Esophagus (tissue), 2 donors: ENCODE data around the gene P4HA3. TPM values are rescaled to one million over a fixed set of nuclear protein-coding genes. Genes with fewer than 3 reads are reported as not detected.

Source experiments
- H3K27ac ChIP-seq, 2 donors: one replicate each; pipeline ENCODE4 v1.5.1; 2013; ENCODE audit warnings: low read depth in 2 of 2, mild to moderate bottlenecking in 2 of 2, inconsistent platforms in 1 of 2, low read length in 1 of 2, moderate library complexity in 1 of 2
- H3K27me3 ChIP-seq, 2 donors: one replicate each; pipeline ENCODE4 v1.6.1; 2013; ENCODE audit warnings: low read length in 2 of 2, control low read depth in 1 of 2, mild to moderate bottlenecking in 1 of 2; ENCODE audit not compliant: insufficient read depth in 2 of 2, control insufficient read depth in 1 of 2
- H3K36me3 ChIP-seq, 2 donors: one replicate each; pipeline ENCODE4 v1.6.1; 2013; ENCODE audit warnings: low read length in 1 of 2; ENCODE audit not compliant: control insufficient read depth in 2 of 2, insufficient read depth in 2 of 2
- H3K4me1 ChIP-seq, 2 donors: one replicate each; pipeline ENCODE4 v1.6.1; 2013; ENCODE audit warnings: low read length in 1 of 2; ENCODE audit not compliant: control insufficient read depth in 2 of 2, insufficient read depth in 2 of 2
- H3K4me3 ChIP-seq, 2 donors: one replicate each; pipeline ENCODE4 v1.5.1; 2013; ENCODE audit warnings: low read length in 2 of 2, mild to moderate bottlenecking in 2 of 2, low read depth in 1 of 2, moderate library complexity in 1 of 2
- H3K9me3 ChIP-seq, 2 donors: one replicate each; pipeline ENCODE4 v1.6.1; 2013; ENCODE audit warnings: mild to moderate bottlenecking in 2 of 2, low read depth in 1 of 2, low read length in 1 of 2, moderate library complexity in 1 of 2; ENCODE audit not compliant: control insufficient read depth in 2 of 2, insufficient read depth in 1 of 2
- WGBS, 2 donors: extraction: QIAGEN DNeasy Blood & Tissue Kit; methylation state at CpG; one replicate each; pipeline ENCODE4 v1.1.7; 2013; 5-methylcytosine and 5-hydroxymethylcytosine counted together
- polyA plus RNA-seq, 2 donors: library from polyadenylated mRNA; stranded (reverse); fragments of 200-250 nt; gene quantifications; one replicate each; pipeline ENCODE4 v1.2.3, GENCODE V29; 2013
- donor health status: healthy with polysubstance abuse.
- donor health status: Bipolar disorder and iron deficiency.

P4HA3 gene
- polyA plus RNA-seq, 2 donors = 0.04 to 0.08 TPM

DNA sequence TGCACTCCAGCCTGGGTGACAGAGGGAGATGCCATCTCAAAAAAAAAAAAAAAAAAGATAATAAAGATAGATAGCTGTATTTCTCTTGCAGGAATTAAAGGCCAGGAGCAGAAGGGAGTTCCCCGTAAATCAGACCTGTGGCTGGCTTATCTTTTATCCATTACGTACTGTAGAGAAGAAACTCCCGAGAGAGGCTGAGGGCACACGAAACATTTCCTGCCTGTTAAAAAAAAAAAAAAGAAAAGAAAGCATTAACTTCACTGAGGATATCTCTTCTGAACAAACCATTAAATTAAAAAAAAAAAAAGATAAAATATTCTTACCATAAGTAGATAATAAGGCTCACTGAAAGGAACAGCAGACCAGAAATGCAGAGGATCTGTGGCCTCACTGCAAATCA is 22.5 kb downstream of the P4HA3 start:
- no peaks in the 10 kb centered on the region for H3K36me3 ChIP-seq
- no peaks in the 10 kb centered on the region for H3K9me3 ChIP-seq
- no peak overlapping the region for H3K4me3 ChIP-seq
- H3K4me1 ChIP-seq = no peaks in the 10 kb centered on the region
- WGBS, 2 donors = 79 to 84% methylated on average over 4 of the region's 4 CpGs
- H3K27me3 ChIP-seq = no peaks in the 10 kb centered on the region
- no peak overlapping the region for H3K27ac ChIP-seq

- Histone ChIP-seq H3K4me1 (peaks cover 0 to under 1% of the 10 kb centered on the region in 2 donors), H3K27me3 (no peaks in the 10 kb centered on the region), H3K27ac (no peak overlapping the region), H3K36me3 (no peaks in the 10 kb centered on the region), H3K4me3 (no peak overlapping the region), H3K9me3 (no peaks in the 10 kb centered on the region)
- 33 to 52% methylated on average over 1 of the region's 1 CpG for WGBS, 2 donors
Measured at GRCh38 chr11:74288161-74288560, 23.3 kb downstream of the P4HA3 start.

- Histone ChIP-seq H3K27me3 (no peaks in the 10 kb centered on the region), H3K27ac (no peak overlapping the region), H3K36me3 (no peaks in the 10 kb centered on the region), H3K9me3 (no peaks in the 10 kb centered on the region), H3K4me1 (peaks cover 0 to 4% of the 10 kb centered on the region in 2 donors), H3K4me3 (no peak overlapping the region)
- WGBS, 2 donors = 48 to 62% methylated on average over 2 of the region's 2 CpGs
Measured at GRCh38 chr11:74284466-74284865, 27.0 kb downstream of the P4HA3 start.

- no peaks in the 10 kb centered on the region for H3K9me3 ChIP-seq
- WGBS, 2 donors = 82 to 84% methylated on average over 3 of the region's 3 CpGs
- no peaks in the 10 kb centered on the region for H3K27me3 ChIP-seq
- no peaks in the 10 kb centered on the region for H3K36me3 ChIP-seq
- H3K4me1 ChIP-seq = peaks cover 0 to 4% of the 10 kb centered on the region in 2 donors
- H3K4me3 ChIP-seq = no peak overlapping the region
- H3K27ac ChIP-seq = no peak overlapping the region
Measured at GRCh38 chr11:74283580-74284180, 27.8 kb downstream of the P4HA3 start.

DNA sequence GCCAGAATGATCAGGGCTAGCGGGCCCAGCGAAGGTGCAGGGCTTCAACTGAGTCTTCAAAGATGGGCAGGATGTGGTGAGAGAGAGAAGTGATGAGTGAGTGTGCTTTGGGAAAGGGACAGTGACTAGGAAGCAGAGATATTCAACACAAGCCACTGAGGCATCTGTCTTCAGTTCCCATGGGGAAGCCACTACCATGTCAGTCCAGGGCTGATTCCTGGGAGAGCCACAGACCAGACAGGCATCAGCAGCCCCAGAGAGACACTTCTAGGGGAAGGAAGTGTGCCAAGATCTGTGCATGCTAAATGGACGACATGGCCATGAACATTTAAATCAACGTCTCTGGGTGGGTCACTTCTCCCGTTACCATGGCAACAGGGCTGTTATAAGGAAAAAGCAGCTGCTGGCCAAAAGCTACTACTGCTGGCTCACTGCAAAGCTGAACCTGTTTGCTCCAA is 28.5 kb downstream of the P4HA3 start:
- no peaks in the 10 kb centered on the region for H3K27me3 ChIP-seq
- no peak overlapping the region for H3K27ac ChIP-seq
- H3K4me1 ChIP-seq = peaks cover 0 to 4% of the 10 kb centered on the region in 2 donors
- H3K4me3 ChIP-seq = no peak overlapping the region
- no peaks in the 10 kb centered on the region for H3K36me3 ChIP-seq
- no peaks in the 10 kb centered on the region for H3K9me3 ChIP-seq
- WGBS, 2 donors = 59 to 60% methylated on average over 5 of the region's 5 CpGs

DNA sequence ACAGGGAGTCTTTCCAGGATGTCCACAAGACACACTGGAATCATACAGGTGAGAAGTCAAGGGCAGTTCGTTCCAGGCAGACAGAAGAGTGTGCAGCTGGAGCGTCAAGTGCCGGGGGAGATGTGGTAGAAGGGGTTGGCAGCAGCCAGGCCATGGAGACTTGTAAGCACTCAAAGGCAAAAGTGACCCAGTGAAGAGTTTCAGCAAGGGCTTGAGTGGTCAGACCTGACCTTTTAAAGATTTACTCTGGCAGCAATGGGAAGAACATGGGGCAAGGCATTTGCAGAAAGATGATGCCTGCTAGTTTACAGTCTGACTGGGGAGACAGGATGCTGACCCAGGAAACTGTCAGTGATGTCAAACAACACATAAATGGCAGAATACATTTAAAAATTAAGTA is 29.0 kb downstream of the P4HA3 start:
- WGBS, 2 donors = 80 to 83% methylated on average over 3 of the region's 3 CpGs
- H3K4me1 ChIP-seq = peaks cover 0 to 4% of the 10 kb centered on the region in 2 donors
- H3K27me3 ChIP-seq = no peaks in the 10 kb centered on the region
- H3K27ac ChIP-seq = no peak overlapping the region
- no peaks in the 10 kb centered on the region for H3K36me3 ChIP-seq
- no peaks in the 10 kb centered on the region for H3K9me3 ChIP-seq
- no peak overlapping the region for H3K4me3 ChIP-seq

DNA sequence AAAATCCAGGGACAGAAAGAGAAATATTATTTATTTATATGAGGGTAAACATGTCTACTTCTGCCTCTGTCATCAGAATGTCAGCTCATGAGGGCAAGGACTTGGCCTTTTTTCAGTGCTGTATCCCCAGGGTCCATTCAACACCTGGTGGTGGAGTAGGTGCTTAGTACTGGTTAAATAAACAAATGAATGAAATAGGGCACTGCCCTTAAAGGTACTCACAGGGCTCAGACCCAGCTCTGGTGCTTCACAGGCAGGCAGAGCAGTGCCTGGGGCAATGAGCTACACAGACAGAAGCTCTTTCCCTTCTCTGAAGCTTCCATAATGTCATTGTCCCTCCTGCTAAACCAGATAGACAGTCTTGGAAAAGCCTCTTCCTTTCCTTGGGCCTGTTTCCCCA is 30.9 kb downstream of the P4HA3 start:
- H3K27ac ChIP-seq = no peak overlapping the region
- no peaks in the 10 kb centered on the region for H3K9me3 ChIP-seq

GRCh38 chr11:74279256-74279655 is 32.2 kb downstream of the P4HA3 start:
- WGBS, 2 donors = 81 to 90% methylated on average over 5 of the region's 5 CpGs
- no peaks in the 10 kb centered on the region for H3K36me3 ChIP-seq
- H3K4me3 ChIP-seq = no peak overlapping the region
- H3K9me3 ChIP-seq = no peaks in the 10 kb centered on the region
- H3K27ac ChIP-seq = no peak overlapping the region
- H3K27me3 ChIP-seq = no peaks in the 10 kb centered on the region
- H3K4me1 ChIP-seq = peaks cover 0 to 4% of the 10 kb centered on the region in 2 donors

More for the DNA sequence above, 30.9 kb downstream of the P4HA3 start:
- H3K36me3 ChIP-seq = no peaks in the 10 kb centered on the region
- peaks cover 0 to 4% of the 10 kb centered on the region in 2 donors for H3K4me1 ChIP-seq
- no peak overlapping the region for H3K4me3 ChIP-seq
- no peaks in the 10 kb centered on the region for H3K27me3 ChIP-seq

DNA sequence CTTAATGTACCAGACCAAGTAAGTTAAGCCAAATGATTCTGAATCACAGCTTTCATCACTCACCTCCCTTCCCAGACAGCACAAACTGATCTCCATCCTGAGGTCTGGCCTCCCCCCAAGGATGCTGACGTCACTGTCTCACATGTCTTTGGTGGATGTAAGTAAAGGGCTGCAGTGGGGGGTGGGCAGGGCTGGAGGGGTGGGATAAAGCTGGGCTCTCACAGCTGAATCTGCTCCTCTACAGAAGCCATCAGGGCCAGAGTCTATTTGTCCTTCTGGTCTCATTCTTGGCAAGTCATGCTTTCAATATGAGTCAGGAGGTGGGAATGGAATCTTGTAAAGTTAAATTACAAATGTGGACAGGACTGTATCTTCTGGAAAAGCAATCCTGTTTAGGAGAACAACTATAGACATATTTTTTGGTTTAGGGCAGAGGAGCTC is 32.7 kb downstream of the P4HA3 start:
- Histone ChIP-seq H3K27me3 (no peaks in the 10 kb centered on the region), H3K4me1 (peaks cover 0 to 4% of the 10 kb centered on the region in 2 donors), H3K4me3 (no peak overlapping the region), H3K27ac (no peak overlapping the region), H3K9me3 (no peaks in the 10 kb centered on the region), H3K36me3 (no peaks in the 10 kb centered on the region)
- WGBS, 2 donors = 64 to 70% methylated on average over 1 of the region's 1 CpG

DNA sequence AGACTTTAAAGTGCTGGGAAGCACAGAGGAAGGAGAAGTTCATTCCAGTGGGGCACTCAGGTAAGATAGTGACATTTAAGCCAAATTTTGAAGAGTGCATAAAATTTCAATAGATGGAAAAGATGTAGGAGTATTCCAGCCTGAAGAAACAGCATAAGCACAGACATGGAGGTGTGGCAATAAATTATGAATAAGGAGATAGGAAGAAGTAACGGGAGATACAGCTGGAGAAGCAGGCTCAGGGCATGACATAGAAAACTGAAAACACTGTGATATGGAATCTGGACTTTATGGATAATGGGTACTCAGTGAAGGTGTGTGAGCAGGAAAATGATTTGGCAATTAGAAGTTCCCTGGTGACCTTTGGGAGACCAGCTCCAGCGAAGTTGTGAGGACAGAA is 33.3 kb downstream of the P4HA3 start:
- H3K4me1 ChIP-seq = peaks cover 0 to 3% of the 10 kb centered on the region in 2 donors
- H3K9me3 ChIP-seq = no peaks in the 10 kb centered on the region
- H3K27ac ChIP-seq = no peak overlapping the region
- 82 to 91% methylated on average over 2 of the region's 2 CpGs for WGBS, 2 donors
- no peaks in the 10 kb centered on the region for H3K27me3 ChIP-seq
- no peak overlapping the region for H3K4me3 ChIP-seq
- H3K36me3 ChIP-seq = no peaks in the 10 kb centered on the region
